Kidney epithelial cell (primary cell): ENCODE results near the gene RHEB. TPM values are rescaled to one million over a fixed set of nuclear protein-coding genes. Genes with fewer than 3 reads are reported as not detected.

Source experiments
- DNase-seq: peaks from one replicate; pipeline ENCODE4 v3.0.0-alpha.2; 2010; ENCODE audit warnings: low read depth
- H3K27me3 ChIP-seq: 2 replicates; pipeline ENCODE4 v1.6.0; 2011; ENCODE audit warnings: low read length; ENCODE audit not compliant: control insufficient read depth, insufficient read depth
- H3K36me3 ChIP-seq: 2 replicates; pipeline ENCODE4 v1.5.1; 2011; ENCODE audit warnings: low read length; ENCODE audit not compliant: control insufficient read depth, insufficient read depth
- H3K4me3 ChIP-seq: 2 replicates; pipeline ENCODE4 v1.5.1; 2011; ENCODE audit warnings: low read depth, mild to moderate bottlenecking, control low read depth, low read length
- CTCF ChIP-seq: IDR thresholded peaks from 2 replicates; pipeline ENCODE4 v1.5.1; 2011; ENCODE audit warnings: mild to moderate bottlenecking, moderate library complexity, low read length, control low read depth, inconsistent platforms; ENCODE audit not compliant: insufficient read depth, poor library complexity, severe bottlenecking
- total RNA-seq: library from RNA; depleted of rRNA; stranded (reverse); fragments of >200 nt; gene quantifications from 2 replicates; pipeline ENCODE4 v1.2.3, GENCODE V29; 2015

RHEB gene
- total RNA-seq, 1 donor from 2014 or later, result 139 TPM

- Histone ChIP-seq H3K27me3 (no peaks in the 10 kb centered on the region), H3K4me3 (no peak overlapping the region), H3K36me3 (no peaks in the 10 kb centered on the region)
- peak; percentile 20 for TF ChIP-seq CTCF
- no peak for DNase-seq
Observed at GRCh38 chr7:151506901-151507382, 12.8 kb downstream of the RHEB start.

DNA sequence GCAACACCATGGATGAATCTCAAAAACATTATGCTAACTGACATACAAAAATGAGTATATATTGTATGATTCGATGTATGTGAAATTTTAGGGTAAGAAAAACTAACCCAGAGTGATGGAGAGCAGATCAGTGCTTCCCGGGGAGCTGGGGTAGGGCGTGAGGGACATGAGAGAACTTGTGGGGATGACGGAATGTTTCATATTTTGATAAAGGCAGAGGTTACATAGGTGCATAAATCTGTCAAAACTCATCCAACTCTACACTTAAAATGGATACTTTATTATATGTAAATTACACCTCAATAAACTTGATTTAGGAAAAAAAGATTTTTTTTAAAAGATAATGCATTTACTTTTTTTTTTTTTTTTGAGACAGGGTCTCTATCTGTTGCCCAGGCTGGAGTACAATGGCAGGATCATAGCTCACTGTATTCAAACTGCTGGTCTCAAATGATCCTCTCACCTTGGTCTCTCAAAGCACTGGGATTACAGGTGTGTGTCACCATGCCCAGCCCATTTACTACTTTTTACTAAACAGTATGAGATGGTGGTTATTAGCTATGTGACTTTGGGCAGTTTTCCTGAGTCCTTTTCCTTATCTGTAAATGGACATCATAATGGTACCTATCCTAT is 13.7 kb downstream of the RHEB start:
- no peak overlapping the region for H3K4me3 ChIP-seq
- no peak for DNase-seq
- TF ChIP-seq CTCF, result no peak
- no peaks in the 10 kb centered on the region for H3K36me3 ChIP-seq
- H3K27me3 ChIP-seq, result no peaks in the 10 kb centered on the region

DNA sequence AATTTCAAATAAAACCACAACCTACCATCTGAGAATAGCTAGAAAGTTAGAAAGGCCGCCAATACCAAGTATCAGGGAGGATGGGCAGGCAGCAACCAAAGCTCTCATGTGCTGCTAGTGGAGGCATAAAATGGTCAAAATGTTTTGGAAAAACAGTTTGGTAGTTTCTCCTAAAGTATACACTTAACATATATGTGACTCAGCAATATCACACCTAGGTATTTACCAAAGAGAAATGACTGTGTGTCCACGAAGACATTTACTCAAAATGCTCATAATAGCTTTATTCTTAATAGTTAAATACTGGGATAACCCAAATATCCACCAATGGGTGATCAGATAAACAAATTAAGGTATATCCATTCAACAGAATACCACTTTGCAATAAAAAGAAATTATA is 14.3 kb downstream of the RHEB start:
- H3K36me3 ChIP-seq, result no peaks in the 10 kb centered on the region
- no peak overlapping the region for H3K4me3 ChIP-seq
- no peak for TF ChIP-seq CTCF
- DNase-seq, result no peak
- no peaks in the 10 kb centered on the region for H3K27me3 ChIP-seq

GRCh38 chr7:151504715-151505326 is 14.9 kb downstream of the RHEB start:
- no peak for TF ChIP-seq CTCF
- H3K27me3 ChIP-seq, result no peaks in the 10 kb centered on the region
- DNase-seq, result no peak
- no peaks in the 10 kb centered on the region for H3K36me3 ChIP-seq
- no peak overlapping the region for H3K4me3 ChIP-seq

DNA sequence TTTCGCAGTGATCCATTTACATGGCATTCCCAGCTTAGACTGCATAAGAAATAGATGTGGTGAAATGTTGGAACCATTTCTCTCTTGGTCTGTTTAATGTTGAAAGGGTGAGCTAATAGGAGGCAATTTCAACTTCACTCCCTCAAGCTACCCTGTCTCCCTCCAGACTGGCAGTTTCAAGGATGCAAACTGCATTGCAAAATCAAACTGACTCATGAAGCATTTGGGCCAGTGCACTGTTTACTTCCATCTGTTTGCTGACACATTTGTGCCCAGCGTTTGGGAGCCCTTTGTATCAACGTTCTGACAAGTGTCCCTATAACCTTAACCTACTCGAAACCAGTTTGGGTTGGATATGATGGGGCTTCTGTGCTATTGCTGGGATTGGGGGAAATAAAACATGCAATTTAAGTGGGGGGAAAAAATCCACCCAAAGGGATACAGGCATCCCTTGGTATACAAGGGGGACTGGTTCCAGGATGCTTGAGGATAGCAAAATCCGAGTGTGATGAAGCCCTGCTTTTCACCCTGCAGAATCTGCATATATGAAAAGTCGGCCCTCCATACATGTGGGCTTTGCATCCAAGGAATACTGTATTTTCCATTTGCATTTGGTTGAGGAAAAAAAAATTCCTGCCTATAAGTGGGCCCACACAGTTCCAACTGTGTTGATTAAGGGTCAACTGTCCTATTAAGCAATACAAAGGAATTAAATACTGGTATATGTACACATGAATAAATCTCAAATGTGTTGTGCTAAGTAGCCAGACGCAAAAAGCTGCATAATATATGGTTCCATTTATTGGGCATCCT is 15.6 kb downstream of the RHEB start:
- Histone ChIP-seq H3K36me3 (no peaks in the 10 kb centered on the region), H3K4me3 (no peak overlapping the region), H3K27me3 (no peaks in the 10 kb centered on the region)
- no peak for TF ChIP-seq CTCF
- DNase-seq, result no peak
